ENCODE results near the gene PRKACG. TPM values are rescaled to one million over a fixed set of nuclear protein-coding genes. Genes with fewer than 3 reads are reported as not detected.
"Not testable (repeated sequence)": the region's sequence is repeated elsewhere in the genome, so short reads cannot be mapped to it uniquely, and the experiment has no call there.

PRKACG gene
- total and polyA plus RNA-seq, 12 donors = not detected

GRCh38 chr9:68991457-68991856 lies 22.5 kb downstream of the PRKACG start:
- Histone ChIP-seq H3K27ac (no peak overlapping the region), H3K9me3 (replicated peaks in 1 of 3) (no peaks in the 10 kb centered on the region), H3K4me3 (no peak overlapping the region), H3K36me3 (replicated peaks in 1 of 2) (no peaks in the 10 kb centered on the region), H3K27me3 (no peaks in the 10 kb centered on the region), H3K4me1 (replicated peaks in 1 of 2) (no peaks in the 10 kb centered on the region)
- 73 to 84% (median 81%) methylated on average over 8 to 9 of the region's 9 CpGs for WGBS, 4 donors
- intact Hi-C loops (cut with DNase I) = loop anchor here (10.0 kb wide), 1 partner anchor 57 kb away; no protein-coding TSS in a partner anchor
- DNase-seq = peak in 1 of 7 donors; percentile 2
- no peak for TF ChIP-seq POLR2A (IDR thresholded peaks at IDR 0.05)
- TF ChIP-seq, protein P1, sequence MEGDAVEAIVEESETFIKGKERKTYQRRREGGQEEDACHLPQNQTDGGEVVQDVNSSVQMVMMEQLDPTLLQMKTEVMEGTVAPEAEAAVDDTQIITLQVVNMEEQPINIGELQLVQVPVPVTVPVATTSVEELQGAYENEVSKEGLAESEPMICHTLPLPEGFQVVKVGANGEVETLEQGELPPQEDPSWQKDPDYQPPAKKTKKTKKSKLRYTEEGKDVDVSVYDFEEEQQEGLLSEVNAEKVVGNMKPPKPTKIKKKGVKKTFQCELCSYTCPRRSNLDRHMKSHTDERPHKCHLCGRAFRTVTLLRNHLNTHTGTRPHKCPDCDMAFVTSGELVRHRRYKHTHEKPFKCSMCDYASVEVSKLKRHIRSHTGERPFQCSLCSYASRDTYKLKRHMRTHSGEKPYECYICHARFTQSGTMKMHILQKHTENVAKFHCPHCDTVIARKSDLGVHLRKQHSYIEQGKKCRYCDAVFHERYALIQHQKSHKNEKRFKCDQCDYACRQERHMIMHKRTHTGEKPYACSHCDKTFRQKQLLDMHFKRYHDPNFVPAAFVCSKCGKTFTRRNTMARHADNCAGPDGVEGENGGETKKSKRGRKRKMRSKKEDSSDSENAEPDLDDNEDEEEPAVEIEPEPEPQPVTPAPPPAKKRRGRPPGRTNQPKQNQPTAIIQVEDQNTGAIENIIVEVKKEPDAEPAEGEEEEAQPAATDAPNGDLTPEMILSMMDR (IDR thresholded peaks at IDR 0.05) = no peak

DNA sequence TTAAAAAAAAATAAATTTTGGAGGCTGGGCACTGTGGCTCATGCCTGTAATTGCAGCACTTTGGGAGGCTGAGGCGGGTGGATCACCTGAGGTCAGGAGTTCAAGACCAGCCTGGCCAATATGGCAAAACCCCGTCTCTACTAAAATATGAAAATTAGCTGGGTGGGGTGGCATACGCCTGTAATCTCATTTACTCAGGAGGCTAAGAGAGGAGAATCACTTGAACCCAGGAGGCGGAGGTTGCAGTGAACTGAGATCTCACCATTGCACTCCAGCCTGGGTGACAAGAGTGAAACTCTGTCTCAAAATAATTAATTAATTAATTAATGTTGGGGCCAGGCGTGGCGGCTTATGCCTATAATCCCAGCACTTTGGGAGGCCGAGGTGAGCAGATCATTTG lies 27.0 kb downstream of the PRKACG start:
- DNase-seq; H3K27me3 ChIP-seq; H3K36me3 ChIP-seq (replicated peaks in 1 of 2); H3K4me3 ChIP-seq; intact Hi-C loops (cut with DNase I); H3K9me3 ChIP-seq (replicated peaks in 1 of 3); H3K27ac ChIP-seq; H3K4me1 ChIP-seq (replicated peaks in 1 of 2): not testable (repeated sequence)
- 94 to 97% (median 97%) methylated on average over 7 of the region's 7 CpGs for WGBS, 4 donors

- Histone ChIP-seq H3K27ac (no peak overlapping the region), H3K4me1 (replicated peaks in 1 of 2) (peaks cover 5 to 15% of the 10 kb centered on the region in 2 donors), H3K36me3 (replicated peaks in 1 of 2) (no peaks in the 10 kb centered on the region), H3K27me3 (no peaks in the 10 kb centered on the region), H3K4me3 (no peak overlapping the region), H3K9me3 (replicated peaks in 1 of 3) (no peaks in the 10 kb centered on the region)
- TF ChIP-seq, protein P1 (IDR thresholded peaks at IDR 0.05) = no peak
- TF ChIP-seq POLR2A (IDR thresholded peaks at IDR 0.05) = no peak
- DNase-seq = no peak
- 82 to 87% (median 84%) methylated on average over 3 of the region's 3 CpGs for WGBS, 4 donors
- intact Hi-C loops (cut with DNase I) = no loop called here
These were observed 30.1 kb downstream of the PRKACG start for GRCh38 chr9:68983522-68984424.

GRCh38 chr9:68983008-68983411 lies 30.9 kb downstream of the PRKACG start:
- TF ChIP-seq, protein P1 (IDR thresholded peaks at IDR 0.05) = no peak
- no peak for TF ChIP-seq POLR2A (IDR thresholded peaks at IDR 0.05)
- intact Hi-C loops (cut with DNase I) = no loop called here
- no peak for DNase-seq
- no peaks in the 10 kb centered on the region for H3K9me3 ChIP-seq (replicated peaks in 1 of 3)
- H3K27ac ChIP-seq = no peak overlapping the region
- no peaks in the 10 kb centered on the region for H3K36me3 ChIP-seq (replicated peaks in 1 of 2)
- peaks cover 5 to 15% of the 10 kb centered on the region in 2 donors for H3K4me1 ChIP-seq (replicated peaks in 1 of 2)
- no peaks in the 10 kb centered on the region for H3K27me3 ChIP-seq
- no peak overlapping the region for H3K4me3 ChIP-seq

DNA sequence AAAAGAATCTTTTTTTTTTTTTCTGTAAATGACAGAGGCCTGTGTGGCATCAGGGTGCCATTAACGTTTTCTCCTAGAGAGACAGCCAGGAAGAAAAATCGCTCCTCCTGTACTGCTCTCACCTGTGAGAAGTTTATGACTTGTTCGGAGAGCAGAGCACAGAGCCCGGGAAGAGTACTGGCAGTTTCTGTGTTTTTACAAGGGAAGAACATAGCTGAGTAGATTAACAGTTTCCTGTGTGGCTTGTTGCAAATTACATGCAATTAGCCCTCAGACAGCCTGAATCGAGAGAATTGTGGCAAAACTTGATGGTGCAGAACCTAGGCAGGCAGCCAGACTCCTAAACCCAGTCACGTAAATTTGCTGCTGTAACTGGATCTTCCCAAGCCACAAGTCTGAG lies 32.1 kb downstream of the PRKACG start:
- Histone ChIP-seq H3K36me3 (replicated peaks in 1 of 2) (no peaks in the 10 kb centered on the region), H3K4me1 (replicated peaks in 1 of 2) (peaks cover 5 to 15% of the 10 kb centered on the region in 2 donors), H3K4me3 (no peak overlapping the region), H3K27ac (no peak overlapping the region), H3K27me3 (no peaks in the 10 kb centered on the region), H3K9me3 (replicated peaks in 1 of 3) (no peaks in the 10 kb centered on the region)
- no peak for TF ChIP-seq POLR2A (IDR thresholded peaks at IDR 0.05)
- no peak for DNase-seq
- intact Hi-C loops (cut with DNase I) = no loop called here
- WGBS, 4 donors = 47 to 58% (median 50%) methylated on average over 6 of the region's 6 CpGs
